Colonic mucosa (tissue), 4 donors: ENCODE data around the gene KRTAP9-9. TPM values are rescaled to one million over a fixed set of nuclear protein-coding genes. Genes with fewer than 3 reads are reported as not detected.
"Not testable (repeated sequence)": the region's sequence is repeated elsewhere in the genome, so short reads cannot be mapped to it uniquely, and the experiment has no call there.

ENCODE experiments used
- DNase-seq: peaks from one replicate; pipeline ENCODE4 v3.0.0-alpha.2; 2020
- H3K27ac ChIP-seq: fragments of 200-600 bp; one replicate; pipeline ENCODE4 v1.8.0; 2021
- H3K27me3 ChIP-seq: fragments of 200-600 bp; one replicate; pipeline ENCODE4 v1.8.0; 2021
- H3K36me3 ChIP-seq: fragments of 200-600 bp; one replicate; pipeline ENCODE4 v1.8.0; 2021
- H3K4me1 ChIP-seq: fragments of 200-600 bp; one replicate; pipeline ENCODE4 v1.8.0; 2021; ENCODE audit warnings: mild to moderate bottlenecking
- H3K4me3 ChIP-seq: fragments of 200-600 bp; one replicate; pipeline ENCODE4 v1.8.0; 2021
- H3K9ac ChIP-seq, 2 donors: one replicate each; pipeline ENCODE4 v1.7.0; 2013; ENCODE audit warnings: control low read depth in 2 of 2, low read depth in 2 of 2, low read length in 2 of 2
- H3K9me3 ChIP-seq: fragments of 200-600 bp; one replicate; pipeline ENCODE4 v1.8.0; 2021
- CTCF ChIP-seq: fragments of 200-600 bp; IDR thresholded peaks from one replicate; pipeline ENCODE4 v1.8.0; 2022; ENCODE audit warnings: antibody characterized with exemption, mild to moderate bottlenecking
- intact Hi-C: fragments of 100-400 bp; cut with DNase I; formaldehyde crosslinking; loops from one replicate; pipeline ENCODE4 v1.14.1; 2022
- total RNA-seq, 2 donors: library from RNA; stranded (reverse); fragmentation: NEBNext Ultra II Directional in 1 of 2; extraction: Animal tissue kit (Norgen Biotek cat#: 25700) in 1 of 2; gene quantifications; one replicate each; pipeline ENCODE4 v1.2.1, GENCODE V29; 2021
- donor health status: healthy.
- donor health status: DM: no; HTN: no; CAD: no.
- donor health status: DM: no; HTN: no; CAD: no.

The KRTAP9-9 gene
- not detected for total RNA-seq

- intact Hi-C loops, H3K36me3 ChIP-seq, DNase-seq, H3K4me3 ChIP-seq, H3K27me3 ChIP-seq, H3K27ac ChIP-seq, H3K9me3 ChIP-seq, H3K9ac ChIP-seq, H3K4me1 ChIP-seq: not testable (repeated sequence)
Observed at GRCh38 chr17:41255381-41256290, at the start of gene KRTAP9-9. Gene KRTAP9-9, plus strand, starts transcription at chr17:41255384.

GRCh38 chr17:41211845-41212466, 43.2 kb upstream of the KRTAP9-9 start:
- H3K27me3 ChIP-seq = no peaks in the 10 kb centered on the region
- no peak for TF ChIP-seq CTCF
- H3K4me1 ChIP-seq = no peaks in the 10 kb centered on the region
- intact Hi-C loops = no loop called here
- no peak overlapping the region for H3K27ac ChIP-seq
- no peak overlapping the region for H3K9ac ChIP-seq
- H3K4me3 ChIP-seq = no peak overlapping the region
- H3K36me3 ChIP-seq = no peaks in the 10 kb centered on the region
- no peak for DNase-seq
- H3K9me3 ChIP-seq = no peaks in the 10 kb centered on the region

GRCh38 chr17:41212524-41213169, 42.5 kb upstream of the KRTAP9-9 start:
- Histone ChIP-seq H3K27me3 (no peaks in the 10 kb centered on the region), H3K27ac (no peak overlapping the region), H3K4me1 (no peaks in the 10 kb centered on the region), H3K9me3 (no peaks in the 10 kb centered on the region), H3K4me3 (no peak overlapping the region), H3K9ac (no peak overlapping the region), H3K36me3 (no peaks in the 10 kb centered on the region)
- intact Hi-C loops = no loop called here
- no peak for TF ChIP-seq CTCF
- DNase-seq = no peak

GRCh38 chr17:41215681-41216080, 39.5 kb upstream of the KRTAP9-9 start:
- no peak for TF ChIP-seq CTCF
- no peaks in the 10 kb centered on the region for H3K27me3 ChIP-seq
- intact Hi-C loops = no loop called here

GRCh38 chr17:41223821-41224220, 31.4 kb upstream of the KRTAP9-9 start:
- Histone ChIP-seq H3K4me1 (no peaks in the 10 kb centered on the region), H3K9me3 (no peaks in the 10 kb centered on the region), H3K27me3 (no peaks in the 10 kb centered on the region), H3K27ac (no peak overlapping the region), H3K4me3 (no peak overlapping the region), H3K36me3 (no peaks in the 10 kb centered on the region), H3K9ac (no peak overlapping the region)
- no peak for DNase-seq
- TF ChIP-seq CTCF = no peak
- intact Hi-C loops = no loop called here

More at GRCh38 chr17:41215681-41216080, 39.5 kb upstream of the KRTAP9-9 start:
- Histone ChIP-seq H3K4me3 (no peak overlapping the region), H3K4me1 (no peaks in the 10 kb centered on the region), H3K27ac (no peak overlapping the region), H3K9me3 (no peaks in the 10 kb centered on the region), H3K9ac (no peak overlapping the region), H3K36me3 (no peaks in the 10 kb centered on the region)
- no peak for DNase-seq
